Smooth muscle cell (in vitro differentiated cells): ENCODE results near the gene RBBP8NL. TPM values are rescaled to one million over a fixed set of nuclear protein-coding genes. Genes with fewer than 3 reads are reported as not detected.

Source experiments
- DNase-seq: peaks from one replicate; lab custom pipeline; 2025; ENCODE audit not compliant: unreplicated experiment; lab: John Stamatoyannopoulos, UW
- H2AFZ ChIP-seq: fragments of 200-600 bp; sonication (generic); 2 replicates; pipeline ENCODE4 v1.6.0; 2016; ENCODE audit warnings: antibody characterized with exemption, low read depth, mild to moderate bottlenecking
- H3F3A ChIP-seq: fragments of 200-600 bp; sonication (generic); 2 replicates; pipeline ENCODE4 v1.6.0; 2017; ENCODE audit warnings: antibody characterized with exemption, low read depth
- H3K27ac ChIP-seq: fragments of 200-600 bp; sonication (generic); 2 replicates; pipeline ENCODE4 v1.5.1; 2016; ENCODE audit warnings: low read depth, mild to moderate bottlenecking
- H3K27me3 ChIP-seq: fragments of 200-600 bp; sonication (generic); 2 replicates; pipeline ENCODE4 v1.6.1; 2016; ENCODE audit warnings: low read depth, mild to moderate bottlenecking
- H3K36me3 ChIP-seq: fragments of 200-600 bp; sonication (generic); 2 replicates; pipeline ENCODE4 v1.5.1; 2016; ENCODE audit warnings: low read depth
- H3K4me1 ChIP-seq: fragments of 200-600 bp; sonication (generic); 2 replicates; pipeline ENCODE4 v1.5.1; 2016; ENCODE audit warnings: low read depth
- H3K4me2 ChIP-seq: fragments of 200-600 bp; sonication (generic); 2 replicates; pipeline ENCODE4 v1.6.0; 2016; ENCODE audit warnings: mild to moderate bottlenecking
- H3K4me3 ChIP-seq: fragments of 200-600 bp; sonication (generic); 2 replicates; pipeline ENCODE4 v1.5.1; 2016; ENCODE audit warnings: mild to moderate bottlenecking
- H3K79me2 ChIP-seq: fragments of 200-600 bp; sonication (generic); 2 replicates; pipeline ENCODE4 v1.6.0; 2016; ENCODE audit warnings: low read depth, mild to moderate bottlenecking
- H3K9ac ChIP-seq: fragments of 200-600 bp; sonication (generic); 2 replicates; pipeline ENCODE4 v1.6.0; 2016; ENCODE audit warnings: low read depth
- H3K9me3 ChIP-seq: fragments of 200-600 bp; sonication (generic); replicated peaks from 2 replicates; pipeline ENCODE4 v1.5.1; 2016; ENCODE audit warnings: low read depth
- H4K20me1 ChIP-seq: fragments of 200-600 bp; sonication (generic); 2 replicates; pipeline ENCODE4 v1.6.0; 2016; ENCODE audit warnings: low read depth
- CTCF ChIP-seq: fragments of 200-600 bp; sonication (generic); IDR thresholded peaks from 2 replicates; pipeline ENCODE4 v1.5.1; 2017; ENCODE audit warnings: borderline replicate concordance, mild to moderate bottlenecking, antibody characterized with exemption; ENCODE audit not compliant: insufficient read depth, poor library complexity, severe bottlenecking
- WGBS: methylation state at CpG from one replicate; pipeline ENCODE4 v1.1.7; 2016; ENCODE audit warnings: low lambda C conversion rate; 5-methylcytosine and 5-hydroxymethylcytosine counted together
- polyA plus RNA-seq: library from polyadenylated mRNA; unstranded; fragments of >200 nt; fragmentation: Nextera tagmentation; extraction: Ambion mirVana; gene quantifications from 2 replicates; pipeline ENCODE4 v1.2.1, GENCODE V29; 2016
- total RNA-seq: library from RNA; depleted of rRNA; stranded (reverse); fragments of >200 nt; gene quantifications from 2 replicates; pipeline ENCODE4 v1.2.3, GENCODE V29; 2014

Gene RBBP8NL
- total and polyA plus RNA-seq, 2 experiments from 2014 or later = 0.40 TPM; not detected in 1

GRCh38 chr20:62409086-62409853, 18.1 kb downstream of the RBBP8NL start:
- no peaks in the 10 kb centered on the region for H3F3A ChIP-seq
- peaks cover 6% of the 10 kb centered on the region for H4K20me1 ChIP-seq
- no peak overlapping the region for H2AFZ ChIP-seq
- H3K27ac ChIP-seq = no peak overlapping the region
- H3K9me3 ChIP-seq = no peaks in the 10 kb centered on the region
- H3K4me1 ChIP-seq = peaks cover 11% of the 10 kb centered on the region
- H3K36me3 ChIP-seq = no peaks in the 10 kb centered on the region
- H3K9ac ChIP-seq = no peak overlapping the region
- WGBS = 87% methylated on average over 12 of the region's 12 CpGs
- H3K79me2 ChIP-seq = peaks cover 11% of the 10 kb centered on the region
- TF ChIP-seq CTCF = no peak
- no peaks in the 10 kb centered on the region for H3K27me3 ChIP-seq
- no peak for DNase-seq
- H3K4me3 ChIP-seq = no peak overlapping the region
- no peak overlapping the region for H3K4me2 ChIP-seq

- Histone ChIP-seq H3K79me2 (peaks cover 11% of the 10 kb centered on the region), H2AFZ (no peak overlapping the region), H3K27ac (no peak overlapping the region), H4K20me1 (peaks cover 6% of the 10 kb centered on the region), H3K4me1 (peaks cover 11% of the 10 kb centered on the region), H3K9me3 (no peaks in the 10 kb centered on the region), H3K36me3 (no peaks in the 10 kb centered on the region), H3K9ac (no peak overlapping the region), H3K4me2 (no peak overlapping the region), H3K27me3 (no peaks in the 10 kb centered on the region), H3F3A (no peaks in the 10 kb centered on the region), H3K4me3 (no peak overlapping the region)
- WGBS = 89% methylated on average over 5 of the region's 12 CpGs
- DNase-seq = no peak
- TF ChIP-seq CTCF = no peak
Observed at GRCh38 chr20:62408640-62409039, 18.7 kb downstream of the RBBP8NL start.

- H3K4me3 ChIP-seq = no peak overlapping the region
- H3K36me3 ChIP-seq = no peaks in the 10 kb centered on the region
- H3K9ac ChIP-seq = no peak overlapping the region
- H3K27me3 ChIP-seq = no peaks in the 10 kb centered on the region
- peaks cover 11% of the 10 kb centered on the region for H3K4me1 ChIP-seq
- H3F3A ChIP-seq = no peaks in the 10 kb centered on the region
- H3K4me2 ChIP-seq = no peak overlapping the region
- H4K20me1 ChIP-seq = peaks cover 6% of the 10 kb centered on the region
- no peak overlapping the region for H3K27ac ChIP-seq
- TF ChIP-seq CTCF = no peak
- peaks cover 11% of the 10 kb centered on the region for H3K79me2 ChIP-seq
- DNase-seq = no peak
- H2AFZ ChIP-seq = no peak overlapping the region
- 94% methylated on average over 15 of the region's 15 CpGs for WGBS
- no peaks in the 10 kb centered on the region for H3K9me3 ChIP-seq
Observed at GRCh38 chr20:62408055-62408454, 19.3 kb downstream of the RBBP8NL start.
